Measurements from ENCODE around the gene PCSK5.
"Not testable (repeated sequence)": the region's sequence is repeated elsewhere in the genome, so short reads cannot be mapped to it uniquely, and the experiment has no call there.

The PCSK5 gene

GRCh38 chr9:76310577-76310976 lies 420.1 kb downstream of the PCSK5 start:
- DNase-seq (ENCODE audit: low read depth in 2 of 2), result no peak

DNA sequence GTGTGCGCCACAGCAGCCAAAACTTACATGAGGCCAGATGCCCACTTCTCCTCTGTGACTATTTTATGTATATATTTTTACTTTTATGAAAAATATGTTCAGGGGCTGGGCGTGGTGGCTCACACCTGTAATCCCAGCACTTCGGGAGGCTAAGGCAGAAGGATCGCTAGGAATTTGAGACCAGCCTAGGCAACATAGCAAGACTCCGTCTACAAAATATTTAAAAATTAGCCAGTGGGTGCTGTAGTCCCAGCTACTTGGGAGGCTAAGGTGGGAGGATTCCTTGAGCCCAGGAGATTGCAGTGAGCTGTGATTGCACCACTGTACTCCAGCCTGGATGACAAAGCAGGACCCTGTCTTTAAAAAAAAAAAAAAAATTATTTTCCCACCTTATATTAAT lies 420.5 kb downstream of the PCSK5 start:
- DNase-seq (ENCODE audit: low read depth in 2 of 2), result no peak

GRCh38 chr9:76311537-76311936 lies 421.1 kb downstream of the PCSK5 start:
- no peak for DNase-seq (ENCODE audit: low read depth in 2 of 2)

- no peak for DNase-seq (ENCODE audit: low read depth in 2 of 2)
These were observed 423.3 kb downstream of the PCSK5 start for GRCh38 chr9:76313771-76314170.

GRCh38 chr9:76314321-76314720 lies 423.8 kb downstream of the PCSK5 start:
- no peak for DNase-seq (ENCODE audit: low read depth in 2 of 2)

DNA sequence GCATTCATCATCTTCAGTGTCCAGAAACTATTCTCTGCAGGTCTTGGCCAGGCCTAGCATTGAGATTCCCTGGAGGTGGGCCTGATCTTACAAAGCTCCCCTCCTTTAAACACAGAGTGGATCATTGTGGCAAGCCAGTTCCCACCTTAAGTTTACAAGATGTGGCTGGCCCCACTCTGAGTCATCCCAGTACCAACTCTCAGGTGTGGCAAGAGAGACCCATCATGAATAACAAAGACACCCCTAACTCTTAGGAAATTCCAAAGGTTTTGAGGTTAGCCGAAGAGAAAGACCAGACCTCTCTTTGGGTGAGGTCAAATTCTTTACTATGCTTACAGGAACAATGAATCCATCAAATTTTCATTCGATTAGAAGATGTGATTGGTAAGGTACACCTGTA lies 425.6 kb downstream of the PCSK5 start:
- no peak for DNase-seq (ENCODE audit: low read depth in 2 of 2)

DNA sequence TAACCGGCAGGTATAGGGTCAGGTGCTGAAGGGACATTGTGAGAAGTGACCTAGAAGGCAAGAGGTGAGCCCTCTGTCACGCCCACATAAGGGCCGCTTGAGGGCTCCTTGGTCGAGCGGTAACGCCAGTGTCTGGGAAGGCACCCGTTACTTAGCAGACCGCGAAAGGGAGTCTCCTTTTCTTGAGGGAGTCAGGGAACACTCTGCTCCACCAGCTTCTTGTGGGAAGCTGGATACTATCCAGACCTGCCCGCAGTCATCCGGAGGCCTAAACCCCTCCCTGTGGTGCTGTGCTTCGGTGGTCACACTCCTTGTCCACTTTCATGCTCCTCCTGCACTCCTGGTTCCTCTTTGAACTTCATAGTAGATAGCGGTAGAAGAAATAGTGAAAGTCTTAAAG lies 429.0 kb downstream of the PCSK5 start:
- DNase-seq (ENCODE audit: low read depth in 2 of 2), result not testable (repeated sequence)

GRCh38 chr9:76321195-76321828 lies 430.8 kb downstream of the PCSK5 start:
- DNase-seq (ENCODE audit: low read depth in 2 of 2), result no peak

GRCh38 chr9:76322810-76323209 lies 432.3 kb downstream of the PCSK5 start:
- no peak for DNase-seq (ENCODE audit: low read depth in 2 of 2)

DNA sequence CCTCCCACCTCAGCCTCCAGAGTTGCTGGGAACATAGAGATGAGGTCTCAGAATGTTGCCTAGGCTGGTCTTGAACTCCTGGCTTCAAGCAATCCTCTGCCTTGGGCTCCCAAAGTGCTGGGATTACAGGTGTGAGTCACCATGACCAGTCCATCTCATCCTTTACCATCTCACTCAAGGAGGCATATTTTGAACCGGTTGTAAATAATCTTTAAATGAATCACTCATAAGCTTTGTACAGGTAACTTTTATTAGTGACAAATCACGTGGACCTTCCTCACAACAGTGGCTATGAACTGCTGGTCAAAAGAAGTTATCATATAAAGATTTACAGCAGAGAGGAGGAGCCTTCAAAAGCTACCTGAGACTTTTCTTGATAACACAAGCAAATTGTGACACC lies 433.0 kb downstream of the PCSK5 start:
- no peak for DNase-seq (ENCODE audit: low read depth in 2 of 2)

DNA sequence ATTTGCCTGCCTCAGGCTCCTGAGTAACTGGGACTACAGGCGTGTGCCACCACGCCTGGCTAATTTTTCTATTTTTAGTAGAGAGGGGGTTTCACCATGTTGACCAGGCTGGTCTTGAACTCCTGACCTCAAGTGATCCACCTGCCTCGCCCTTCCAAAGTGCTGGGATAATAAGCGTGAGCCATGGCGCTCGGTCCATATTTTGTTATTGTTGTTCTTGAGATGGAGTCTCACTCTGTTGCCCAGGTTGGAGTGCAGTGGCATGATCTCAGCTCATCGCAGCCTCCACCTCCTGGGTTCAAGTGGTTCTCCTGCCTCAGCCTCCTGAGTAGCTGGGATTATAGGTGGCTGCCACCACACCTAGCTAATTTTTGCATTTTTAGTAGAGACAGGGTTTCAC lies 433.6 kb downstream of the PCSK5 start:
- DNase-seq (ENCODE audit: low read depth in 2 of 2), result not testable (repeated sequence)

DNA sequence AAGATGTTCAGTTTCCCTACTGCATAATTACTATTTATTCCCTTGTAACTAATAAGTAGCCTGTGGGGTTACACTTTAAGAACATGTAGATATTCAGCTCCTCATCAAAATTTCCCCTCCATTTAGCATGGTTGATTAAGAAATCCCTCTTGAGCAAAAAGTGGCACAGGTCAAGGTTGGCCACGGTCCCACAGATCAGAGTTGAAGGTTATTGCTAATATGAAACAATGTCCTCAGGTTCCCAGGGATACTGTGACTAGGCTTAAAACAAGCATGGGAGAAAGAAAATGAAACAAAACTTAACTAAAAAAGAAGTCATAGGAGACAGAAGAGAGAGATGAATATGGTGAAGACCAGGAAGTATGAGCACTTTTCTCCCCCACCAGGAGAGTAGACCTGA lies 439.6 kb downstream of the PCSK5 start:
- DNase-seq (ENCODE audit: low read depth in 2 of 2), result no peak

GRCh38 chr9:76333388-76333787 lies 442.9 kb downstream of the PCSK5 start:
- DNase-seq (ENCODE audit: low read depth in 2 of 2), result no peak

GRCh38 chr9:76333964-76334363 lies 443.5 kb downstream of the PCSK5 start:
- no peak for DNase-seq (ENCODE audit: low read depth in 2 of 2)

DNA sequence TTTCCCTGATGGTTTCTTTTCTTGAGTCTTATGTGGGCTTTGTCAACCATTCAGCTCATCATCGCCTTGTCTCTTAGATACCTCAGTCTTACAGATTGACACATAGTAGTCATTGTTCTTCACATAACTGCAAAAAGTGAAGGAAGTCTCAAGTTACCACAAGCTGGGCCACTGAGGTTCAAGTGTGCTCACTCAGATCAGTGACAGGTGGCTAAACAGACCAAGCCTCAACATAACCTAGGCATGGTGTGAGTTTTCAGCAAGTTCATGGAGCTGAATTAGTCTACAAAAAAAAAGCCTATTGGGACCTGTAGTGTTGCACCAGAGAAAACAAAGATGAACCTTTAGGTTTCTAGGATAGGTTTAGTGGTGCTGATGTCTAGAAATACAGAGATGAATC lies 445.6 kb downstream of the PCSK5 start:
- DNase-seq (ENCODE audit: low read depth in 2 of 2), result no peak

- no peak for DNase-seq (ENCODE audit: low read depth in 2 of 2)
These were observed 447.9 kb downstream of the PCSK5 start for GRCh38 chr9:76338418-76338817.

- DNase-seq (ENCODE audit: low read depth in 2 of 2), result no peak
These were observed 451.1 kb downstream of the PCSK5 start for GRCh38 chr9:76341616-76342015.

DNA sequence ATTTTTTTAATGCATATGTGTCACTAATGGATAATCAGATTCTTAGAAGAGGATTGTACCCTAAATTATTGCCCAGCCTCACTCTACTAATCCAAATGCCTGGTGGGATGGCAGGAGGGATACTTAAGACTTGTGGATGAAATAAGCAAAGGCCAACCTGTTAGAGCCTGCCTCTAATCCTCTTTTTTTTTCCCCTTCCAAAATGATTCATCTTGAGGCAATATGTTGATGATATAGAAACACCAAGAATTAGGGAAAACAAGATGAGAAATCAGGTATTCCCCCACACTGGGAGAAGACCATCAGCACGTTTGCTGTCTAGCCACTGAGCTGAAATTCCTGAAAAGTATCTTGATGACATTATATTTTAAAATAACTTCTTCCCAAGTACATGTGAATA lies 451.7 kb downstream of the PCSK5 start:
- no peak for DNase-seq (ENCODE audit: low read depth in 2 of 2)

GRCh38 chr9:76342858-76343257 lies 452.4 kb downstream of the PCSK5 start:
- DNase-seq (ENCODE audit: low read depth in 2 of 2), result no peak

- DNase-seq (ENCODE audit: low read depth in 2 of 2), result no peak
These were observed 459.4 kb downstream of the PCSK5 start for GRCh38 chr9:76349865-76350264.

DNA sequence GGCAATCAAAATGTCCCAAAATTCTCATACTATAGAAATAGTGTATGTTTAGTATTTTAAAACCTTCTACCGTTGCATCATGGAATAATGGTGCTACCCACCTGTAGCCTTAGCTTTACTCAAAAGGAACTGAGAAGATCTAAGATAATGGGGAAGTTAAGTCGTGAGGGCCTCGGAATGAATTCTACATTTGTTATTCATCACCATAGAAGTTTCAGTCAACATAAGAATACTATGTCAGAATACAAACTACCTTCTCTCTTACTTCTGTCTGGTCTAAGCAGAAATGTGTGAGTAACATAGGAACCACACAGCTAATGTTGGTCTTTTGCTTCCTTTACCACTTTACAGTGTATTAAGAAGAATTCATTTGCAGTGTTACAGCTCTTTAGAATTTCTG lies 460.5 kb downstream of the PCSK5 start:
- no peak for DNase-seq (ENCODE audit: low read depth in 2 of 2)

DNA sequence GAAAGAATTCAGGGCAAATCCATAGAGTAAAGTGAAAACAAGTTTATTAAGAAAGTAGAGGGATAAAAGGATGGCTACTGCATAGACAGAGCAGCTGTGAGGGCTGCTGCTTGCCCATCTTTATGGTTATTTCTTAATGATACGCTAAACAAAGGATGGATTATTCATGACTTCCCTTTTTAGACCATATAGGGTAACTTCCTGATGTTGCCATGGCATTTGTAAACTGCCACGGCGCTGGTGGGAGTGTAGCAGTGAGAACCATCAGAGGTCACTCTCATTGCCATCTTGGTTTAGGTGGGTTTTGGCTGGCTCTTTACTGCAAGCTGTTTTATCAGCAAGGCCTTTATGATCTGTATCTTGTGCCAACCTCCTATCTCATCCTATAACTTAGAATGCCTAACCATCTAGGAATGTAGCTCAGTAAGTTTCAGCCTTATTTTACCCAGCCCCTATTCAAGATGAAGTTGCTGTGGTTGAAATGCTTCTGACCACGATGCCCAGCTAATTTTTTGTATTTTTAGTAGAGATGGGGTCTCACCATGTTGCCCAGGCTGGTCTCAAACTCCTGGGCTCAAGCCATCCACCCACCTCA lies 461.6 kb downstream of the PCSK5 start:
- DNase-seq (ENCODE audit: low read depth in 2 of 2), result no peak

DNA sequence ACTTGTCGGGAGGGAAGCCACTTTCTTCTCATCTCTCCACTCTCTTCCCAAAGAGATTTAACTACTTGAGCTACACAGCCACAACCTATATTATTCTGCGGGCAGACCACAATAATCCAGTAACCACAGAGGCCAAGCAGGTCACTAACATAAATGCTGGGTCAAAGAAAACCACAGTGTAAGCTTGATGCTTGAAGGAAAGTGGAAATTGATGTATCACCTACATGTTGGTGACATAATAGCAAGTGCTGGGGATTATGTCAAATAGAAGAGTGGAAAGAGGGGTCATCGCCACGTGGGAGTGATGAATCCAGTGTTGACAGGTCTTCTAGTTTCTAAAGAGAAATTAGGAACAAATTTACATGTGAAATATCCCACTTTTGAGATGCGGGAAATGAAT lies 462.8 kb downstream of the PCSK5 start:
- no peak for DNase-seq (ENCODE audit: low read depth in 2 of 2)

- no peak for DNase-seq (ENCODE audit: low read depth in 2 of 2)
These were observed 463.7 kb downstream of the PCSK5 start for GRCh38 chr9:76354221-76354620.

Measured in fibroblast of skin of left biceps (primary cell).